ENCODE measurements around the gene ST6GALNAC1. TPM values are rescaled to one million over a fixed set of nuclear protein-coding genes. Genes with fewer than 3 reads are reported as not detected.
A peak's percentile ranks its signal among the peaks of the same experiment; 100 is the strongest.

ST6GALNAC1 gene
- total RNA-seq, 2 donors from 2014 or later: 8.4 to 27.2 TPM

DNA sequence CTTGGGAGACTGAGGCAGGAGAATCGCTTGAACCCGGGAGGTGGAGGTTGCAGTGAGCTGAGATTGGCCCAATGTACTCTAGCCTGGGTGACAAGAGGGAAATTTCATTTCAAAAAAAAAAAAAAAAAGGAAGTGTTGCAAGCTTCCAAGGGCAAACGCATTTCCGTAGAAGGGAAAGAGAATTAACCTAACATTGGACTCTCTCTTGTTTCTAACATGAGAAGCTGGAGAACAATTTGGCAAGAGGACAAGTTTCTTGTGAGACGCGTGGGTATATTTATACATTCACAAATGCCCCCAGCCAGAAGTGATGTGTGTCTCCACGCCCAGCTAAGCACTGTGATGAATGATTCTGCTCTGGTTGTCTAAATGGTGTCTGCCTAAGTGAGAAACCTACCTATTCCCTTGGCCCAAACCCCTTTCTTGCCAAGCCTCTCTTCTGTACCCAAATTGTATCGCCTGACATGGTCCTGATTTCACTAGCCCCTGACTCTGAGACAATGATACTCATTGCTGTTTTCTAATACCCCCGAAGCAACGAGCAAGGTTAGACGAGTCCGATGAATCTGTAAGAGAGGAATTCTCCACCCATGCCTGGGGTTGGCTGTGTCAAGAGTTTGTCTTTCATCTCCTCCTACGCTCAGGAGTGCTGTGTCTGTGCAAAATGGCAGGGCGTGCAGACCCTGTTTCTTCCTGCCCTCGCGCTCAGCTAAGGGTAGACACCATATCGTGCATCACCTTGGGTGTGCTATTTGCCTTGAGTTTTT, 43.7 kb downstream of the ST6GALNAC1 start:
- Histone ChIP-seq H3K27ac (no peak overlapping the region), H3K27me3 (replicated peaks; ENCODE audit: insufficient read depth) (no peaks in the 10 kb centered on the region), H3K4me1 (replicated peaks) (no peaks in the 10 kb centered on the region), H3K36me3 (no peaks in the 10 kb centered on the region), H3K4me3 (no peak overlapping the region), H3K9me3 (no peaks in the 10 kb centered on the region)
- intact Hi-C loops (cut with DNase I): no loop called here
- DNase-seq (ENCODE audit: low spot score): no peak
- no peak for TF ChIP-seq POLR2AphosphoS5 (IDR thresholded peaks at IDR 0.05)
- TF ChIP-seq, protein P1, sequence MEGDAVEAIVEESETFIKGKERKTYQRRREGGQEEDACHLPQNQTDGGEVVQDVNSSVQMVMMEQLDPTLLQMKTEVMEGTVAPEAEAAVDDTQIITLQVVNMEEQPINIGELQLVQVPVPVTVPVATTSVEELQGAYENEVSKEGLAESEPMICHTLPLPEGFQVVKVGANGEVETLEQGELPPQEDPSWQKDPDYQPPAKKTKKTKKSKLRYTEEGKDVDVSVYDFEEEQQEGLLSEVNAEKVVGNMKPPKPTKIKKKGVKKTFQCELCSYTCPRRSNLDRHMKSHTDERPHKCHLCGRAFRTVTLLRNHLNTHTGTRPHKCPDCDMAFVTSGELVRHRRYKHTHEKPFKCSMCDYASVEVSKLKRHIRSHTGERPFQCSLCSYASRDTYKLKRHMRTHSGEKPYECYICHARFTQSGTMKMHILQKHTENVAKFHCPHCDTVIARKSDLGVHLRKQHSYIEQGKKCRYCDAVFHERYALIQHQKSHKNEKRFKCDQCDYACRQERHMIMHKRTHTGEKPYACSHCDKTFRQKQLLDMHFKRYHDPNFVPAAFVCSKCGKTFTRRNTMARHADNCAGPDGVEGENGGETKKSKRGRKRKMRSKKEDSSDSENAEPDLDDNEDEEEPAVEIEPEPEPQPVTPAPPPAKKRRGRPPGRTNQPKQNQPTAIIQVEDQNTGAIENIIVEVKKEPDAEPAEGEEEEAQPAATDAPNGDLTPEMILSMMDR (IDR thresholded peaks at IDR 0.05): no peak
- TF ChIP-seq POLR2A (IDR thresholded peaks at IDR 0.05): no peak
- WGBS: 78% methylated on average over 17 of the region's 17 CpGs

DNA sequence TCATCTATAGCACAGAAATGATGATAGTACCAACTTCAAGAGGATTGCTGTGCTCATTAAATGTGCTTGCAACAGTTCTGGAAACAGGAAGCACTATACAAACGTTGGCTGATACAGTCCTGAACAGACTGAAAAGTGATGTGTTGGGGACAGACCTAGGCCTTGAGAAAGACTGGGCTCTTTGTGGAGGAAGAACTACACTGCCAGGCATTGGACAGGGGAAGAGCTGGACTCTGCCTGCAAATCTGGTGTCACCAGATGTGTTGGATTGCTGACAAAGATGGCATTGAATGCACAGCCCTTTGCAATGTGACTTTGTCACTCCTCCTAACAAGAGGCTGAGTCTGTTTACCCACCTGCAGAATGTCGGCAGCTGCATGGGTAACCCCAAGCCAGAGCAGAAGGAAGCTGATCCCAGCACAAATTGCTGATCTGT, 45.5 kb downstream of the ST6GALNAC1 start:
- 26% methylated on average over 2 of the region's 2 CpGs for WGBS
- Histone ChIP-seq H3K36me3 (no peaks in the 10 kb centered on the region), H3K27me3 (replicated peaks; ENCODE audit: insufficient read depth) (no peaks in the 10 kb centered on the region), H3K9me3 (no peaks in the 10 kb centered on the region), H3K4me1 (replicated peaks) (no peaks in the 10 kb centered on the region), H3K27ac (peak overlapping the region; percentile 32 to 38), H3K4me3 (no peak overlapping the region)
- intact Hi-C loops (cut with DNase I): no loop called here
- DNase-seq (ENCODE audit: low spot score): no peak
- no peak for TF ChIP-seq POLR2A (IDR thresholded peaks at IDR 0.05)
- TF ChIP-seq POLR2AphosphoS5 (IDR thresholded peaks at IDR 0.05): no peak
- TF ChIP-seq, protein P1 (IDR thresholded peaks at IDR 0.05): no peak

DNA sequence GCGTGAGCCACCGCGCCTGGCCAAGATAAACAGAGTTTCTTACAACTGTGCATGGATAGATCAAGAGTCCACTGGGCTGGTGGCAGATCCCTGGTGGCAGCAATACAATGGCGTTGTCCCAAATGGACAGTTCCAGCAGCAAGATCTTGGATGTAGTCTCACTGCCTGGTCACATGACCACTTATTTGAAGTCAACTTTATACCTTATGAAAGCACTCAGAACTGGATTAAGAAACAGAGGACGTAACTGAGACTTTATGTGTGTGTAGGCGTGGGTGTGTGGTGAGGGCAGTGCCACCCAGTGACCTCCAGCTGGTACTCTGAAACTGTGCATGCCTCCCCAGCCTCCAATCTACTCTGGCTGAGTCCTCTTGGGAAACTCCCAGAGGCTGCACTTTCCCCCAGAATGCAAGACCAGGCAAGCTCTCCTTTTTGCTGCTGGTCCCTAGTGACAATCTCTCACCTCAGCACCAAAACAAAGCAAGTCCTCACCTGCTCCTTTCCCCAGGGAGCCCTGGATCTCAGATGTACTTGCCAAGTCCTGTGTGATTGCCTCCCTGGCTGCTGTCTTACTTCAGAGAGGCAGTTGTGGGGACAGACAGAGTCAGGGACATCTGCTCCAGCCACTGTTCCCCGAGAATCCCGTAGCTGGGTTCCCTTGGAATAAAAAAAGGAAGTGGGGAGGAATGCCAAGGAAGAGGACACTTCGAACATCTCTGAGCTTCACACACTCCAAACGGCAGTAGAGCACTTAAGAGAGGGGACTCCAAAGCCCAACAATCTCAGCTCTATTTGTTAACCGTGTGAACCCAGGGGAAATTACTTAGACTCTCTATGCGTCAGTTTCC, 46.2 kb downstream of the ST6GALNAC1 start:
- H3K27me3 ChIP-seq (replicated peaks; ENCODE audit: insufficient read depth): no peaks in the 10 kb centered on the region
- H3K27ac ChIP-seq: peak overlapping the region; percentile 32 to 38
- TF ChIP-seq, protein P1 (IDR thresholded peaks at IDR 0.05): no peak
- peak; percentile 69 for TF ChIP-seq POLR2AphosphoS5 (IDR thresholded peaks at IDR 0.05)
- DNase-seq (ENCODE audit: low spot score): peak; percentile 79
- no peaks in the 10 kb centered on the region for H3K9me3 ChIP-seq
- WGBS: 40% methylated on average over 12 of the region's 12 CpGs
- intact Hi-C loops (cut with DNase I): no loop called here
- H3K4me1 ChIP-seq (replicated peaks): no peaks in the 10 kb centered on the region
- H3K4me3 ChIP-seq: no peak overlapping the region
- H3K36me3 ChIP-seq: no peaks in the 10 kb centered on the region

DNA sequence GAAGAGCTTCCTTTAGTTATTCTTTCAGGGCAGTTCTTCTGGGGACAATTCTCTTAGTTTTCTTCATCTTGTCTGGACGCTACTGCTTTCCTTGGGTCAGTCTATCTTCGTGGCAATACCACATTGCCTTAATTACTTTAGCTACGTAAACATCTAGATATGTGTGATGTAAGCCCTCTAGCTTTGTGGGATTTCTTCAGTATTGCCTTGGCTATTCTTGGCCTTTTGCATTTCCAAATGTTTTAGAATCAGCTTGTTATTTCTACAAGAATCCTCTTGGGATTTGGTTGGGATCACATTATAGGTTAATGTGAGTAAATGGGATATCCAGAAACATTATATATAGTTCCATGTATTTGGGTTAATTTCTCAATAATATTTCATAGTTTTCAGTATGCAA, 48.9 kb downstream of the ST6GALNAC1 start:
- Histone ChIP-seq H3K27me3 (replicated peaks; ENCODE audit: insufficient read depth) (no peaks in the 10 kb centered on the region), H3K36me3 (no peaks in the 10 kb centered on the region), H3K4me1 (replicated peaks) (no peaks in the 10 kb centered on the region), H3K4me3 (no peak overlapping the region), H3K9me3 (no peaks in the 10 kb centered on the region), H3K27ac (no peak overlapping the region)
- intact Hi-C loops (cut with DNase I): no loop called here
- no peak for TF ChIP-seq POLR2AphosphoS5 (IDR thresholded peaks at IDR 0.05)
- TF ChIP-seq POLR2A (IDR thresholded peaks at IDR 0.05): no peak
- TF ChIP-seq, protein P1 (IDR thresholded peaks at IDR 0.05): no peak
- WGBS: 93% methylated on average over 3 of the region's 3 CpGs
- DNase-seq (ENCODE audit: low spot score): no peak

All from prostate gland (tissue), 2 donors.